NCI-H774 (cell line): Measurements from ENCODE around the gene VAMP2.

ENCODE experiments used
- DNase-seq: peaks from one replicate; lab custom pipeline; 2025; lab: John Stamatoyannopoulos, UW

The VAMP2 gene

DNA sequence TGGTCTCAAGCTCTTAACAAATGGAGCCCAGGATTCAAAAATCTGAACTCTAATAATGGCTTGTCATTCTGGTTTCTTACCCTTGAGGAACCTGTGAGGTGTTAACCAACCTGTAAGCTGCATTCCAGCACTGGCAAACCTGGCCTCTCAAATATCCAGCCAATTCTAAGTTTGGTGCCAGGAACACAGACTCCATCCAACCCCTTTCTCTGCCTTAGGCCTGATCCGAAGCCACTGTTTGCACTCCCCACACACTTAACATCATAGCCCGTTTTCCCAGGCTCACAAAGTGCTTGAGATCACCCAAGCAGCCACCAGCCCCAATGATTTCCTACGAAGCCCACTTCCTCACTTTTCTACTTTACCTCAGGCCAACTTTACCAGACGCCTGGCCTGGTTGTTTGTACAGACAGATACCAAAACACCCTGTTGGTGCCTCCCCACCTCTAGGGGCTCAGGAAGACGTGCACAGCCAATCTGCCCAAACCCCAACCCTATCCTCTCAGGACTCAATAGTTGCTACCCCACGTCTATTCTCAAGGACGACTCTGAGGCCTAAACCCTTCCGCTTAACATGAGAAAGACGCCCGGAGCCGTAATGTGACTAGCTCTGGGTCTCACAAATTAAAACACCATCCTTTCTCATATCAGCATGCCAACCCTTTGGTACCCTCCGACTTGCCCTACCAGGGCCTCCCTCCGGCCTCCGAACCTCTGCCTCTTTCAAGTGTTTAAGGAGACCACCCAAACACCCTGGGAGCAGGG lies 7.3 kb downstream of the VAMP2 start:
- no peak for DNase-seq

GRCh38 chr17:8154608-8155155 lies 8.1 kb downstream of the VAMP2 start:
- DNase-seq = no peak

GRCh38 chr17:8153957-8154607 lies 8.7 kb downstream of the VAMP2 start:
- peak; percentile 30 for DNase-seq

DNA sequence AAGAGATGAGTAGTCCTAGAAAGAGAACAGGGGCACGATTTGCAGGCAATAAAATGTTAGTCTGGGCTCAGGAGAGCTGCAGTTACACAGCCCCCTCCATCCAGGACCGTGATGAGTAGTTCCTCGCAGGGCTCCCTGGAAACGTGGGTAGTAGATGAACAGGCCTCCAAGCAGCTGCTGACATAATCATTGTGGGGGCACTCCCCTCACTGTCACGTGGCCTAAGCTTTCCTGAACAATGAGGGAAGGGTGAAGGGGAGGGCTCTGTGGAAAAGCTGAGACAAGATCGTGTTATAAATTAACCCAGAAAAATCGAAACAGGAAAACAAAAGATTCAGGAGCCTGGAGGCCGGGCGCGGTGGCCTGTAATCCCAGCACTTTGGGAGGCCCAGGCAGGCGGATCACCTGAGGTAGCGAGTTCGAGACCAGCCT lies 9.2 kb downstream of the VAMP2 start:
- DNase-seq = no peak

DNA sequence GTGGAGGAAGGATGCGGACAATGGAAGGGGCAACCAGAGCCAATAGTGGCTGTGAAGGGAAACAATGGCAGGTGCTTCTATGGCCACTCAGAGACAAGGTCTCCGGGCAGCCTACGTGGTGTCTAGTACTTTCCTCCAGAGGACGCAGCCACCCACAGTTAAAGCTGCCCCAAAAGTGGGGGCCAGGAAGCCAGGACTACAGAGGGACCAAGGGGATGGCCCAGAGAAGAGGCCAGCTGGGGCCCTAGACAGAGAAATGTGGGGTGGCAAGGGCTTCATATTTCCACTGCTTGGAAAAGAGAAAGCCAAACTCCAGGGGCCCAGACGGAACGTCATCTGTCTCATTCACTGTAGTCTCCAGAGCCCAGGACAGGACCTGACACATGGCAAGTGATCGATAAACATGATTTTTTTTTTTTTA lies 9.7 kb downstream of the VAMP2 start:
- DNase-seq = no peak

DNA sequence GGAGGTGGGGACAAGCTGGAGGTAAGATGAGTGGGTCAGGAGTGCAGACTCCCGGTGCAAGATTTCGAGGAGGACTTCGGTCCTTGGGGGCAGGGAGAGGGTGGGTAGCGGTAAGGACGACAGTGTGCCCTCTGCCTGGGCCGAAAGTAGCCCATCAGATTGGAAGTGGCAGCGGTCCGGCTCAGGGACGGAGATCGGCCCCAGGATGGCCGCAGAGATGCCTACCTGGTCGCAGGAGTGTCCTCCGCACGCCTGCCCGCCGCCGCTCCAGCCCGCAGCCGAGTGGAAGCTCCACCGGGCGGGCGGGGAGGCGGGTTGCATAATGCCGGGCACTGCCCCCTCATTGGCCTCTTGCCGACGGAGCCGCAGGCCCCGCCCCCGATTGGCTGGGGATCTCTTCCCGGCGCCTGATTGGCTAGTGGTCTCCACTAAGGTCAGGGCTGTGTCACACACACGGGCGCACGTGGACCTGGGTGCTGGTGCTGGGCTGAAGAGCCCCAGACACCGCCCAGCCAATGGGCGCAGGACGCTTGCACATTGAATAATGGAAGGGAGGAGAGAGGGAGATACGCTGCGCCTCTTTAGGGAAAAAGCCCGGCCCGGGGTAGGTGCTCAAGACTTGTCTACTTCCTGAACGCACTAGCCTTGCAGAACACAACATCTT lies 10.5 kb downstream of the VAMP2 start, which contains the start of gene PER1:
Gene PER1 (minus strand): TSS at position 293 of the 664 bp plus-strand sequence. CDS start 1,698 bp downstream, outside the sequence.
- peak; percentile 75 for DNase-seq

DNA sequence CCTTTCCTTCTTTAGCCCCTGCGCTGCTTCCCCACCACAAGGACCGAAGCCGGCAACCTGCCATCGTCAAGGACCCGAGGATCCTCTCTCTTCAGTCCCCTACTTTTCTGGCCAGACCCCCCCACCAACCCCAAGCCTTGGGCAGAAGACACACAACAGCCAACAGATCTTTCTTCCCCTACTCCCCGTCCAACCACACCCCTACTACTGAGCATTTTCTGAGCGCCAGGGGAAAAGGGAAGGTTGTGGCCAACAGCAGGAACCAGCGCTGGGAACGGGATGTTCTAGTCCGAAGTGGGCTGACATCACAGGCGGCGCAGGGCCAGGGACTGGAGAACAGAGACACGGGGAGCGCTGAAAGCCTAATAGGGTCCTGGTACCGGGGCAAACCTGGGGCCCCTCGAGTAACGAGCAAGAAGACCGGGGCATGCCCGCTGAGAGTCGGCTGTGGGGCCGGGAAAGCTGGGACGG lies 11.1 kb downstream of the VAMP2 start:
- no peak for DNase-seq

DNA sequence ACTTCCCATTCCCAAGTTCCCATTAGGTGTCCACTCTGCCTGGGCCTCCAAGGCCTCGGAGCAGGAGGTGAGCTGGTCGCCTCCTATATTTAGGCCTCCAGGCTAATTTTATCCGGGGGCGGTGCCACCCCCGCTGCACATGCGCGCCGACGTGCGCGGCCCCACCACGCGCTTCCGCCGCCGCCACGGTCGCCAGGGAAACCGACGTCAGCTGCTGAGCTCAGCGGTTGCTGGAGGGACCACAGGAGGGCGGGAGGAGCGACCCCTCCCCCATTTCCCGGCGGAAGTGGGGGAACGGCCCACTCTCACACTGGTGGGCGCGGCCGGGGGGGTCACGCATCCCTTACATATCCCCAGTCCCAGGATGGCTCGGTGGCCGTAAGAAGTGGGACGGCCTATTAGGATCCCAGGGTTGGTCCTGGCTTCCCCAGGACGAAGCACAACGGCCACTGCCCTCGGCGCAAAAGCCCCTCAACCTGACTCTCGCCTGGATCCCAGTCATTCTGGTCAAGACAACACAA lies 11.6 kb downstream of the VAMP2 start:
- peak; percentile 33 for DNase-seq

GRCh38 chr17:8150194-8151119 lies 12.3 kb downstream of the VAMP2 start:
- DNase-seq = no peak

GRCh38 chr17:8149419-8150193 lies 13.1 kb downstream of the VAMP2 start:
- no peak for DNase-seq

GRCh38 chr17:8148560-8148959 lies 14.2 kb downstream of the VAMP2 start:
- no peak for DNase-seq

GRCh38 chr17:8147805-8148404 lies 14.8 kb downstream of the VAMP2 start:
- no peak for DNase-seq

DNA sequence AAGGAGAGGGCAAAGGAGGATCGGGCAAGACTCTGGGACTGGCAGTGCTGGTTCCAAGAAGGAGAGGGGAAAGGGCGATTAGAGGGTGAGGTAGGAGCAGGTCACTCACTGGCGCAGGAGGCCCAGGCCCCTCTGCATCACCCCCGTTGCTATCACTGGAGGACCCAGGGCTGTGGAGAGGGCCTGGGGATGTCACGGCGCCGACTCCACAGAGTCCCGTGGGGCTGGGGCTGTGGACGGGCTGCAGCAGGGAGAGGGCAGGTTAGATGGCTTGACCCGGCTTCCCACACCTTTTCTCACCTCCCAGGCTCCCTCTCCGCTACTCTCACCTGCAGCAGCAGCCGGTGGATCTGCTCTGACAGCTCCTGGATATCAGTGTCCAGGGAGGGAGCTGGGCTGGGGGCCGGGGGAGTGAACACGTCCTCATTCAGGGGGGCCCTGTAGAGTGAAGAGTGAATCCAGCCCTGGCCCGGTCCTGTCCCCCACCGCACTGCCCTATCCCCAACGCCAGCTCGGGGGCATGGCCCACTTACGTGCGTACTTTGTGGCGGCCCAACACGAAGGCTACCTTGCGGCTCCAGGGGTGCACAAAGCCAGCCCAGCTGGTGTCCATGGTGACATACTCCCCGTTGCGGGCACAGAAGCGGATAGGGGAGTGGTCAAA lies 15.5 kb downstream of the VAMP2 start:
- no peak for DNase-seq

GRCh38 chr17:8146381-8147140 lies 16.2 kb downstream of the VAMP2 start:
- no peak for DNase-seq

- DNase-seq = no peak
Observed at GRCh38 chr17:8145811-8146210, 16.9 kb downstream of the VAMP2 start.

DNA sequence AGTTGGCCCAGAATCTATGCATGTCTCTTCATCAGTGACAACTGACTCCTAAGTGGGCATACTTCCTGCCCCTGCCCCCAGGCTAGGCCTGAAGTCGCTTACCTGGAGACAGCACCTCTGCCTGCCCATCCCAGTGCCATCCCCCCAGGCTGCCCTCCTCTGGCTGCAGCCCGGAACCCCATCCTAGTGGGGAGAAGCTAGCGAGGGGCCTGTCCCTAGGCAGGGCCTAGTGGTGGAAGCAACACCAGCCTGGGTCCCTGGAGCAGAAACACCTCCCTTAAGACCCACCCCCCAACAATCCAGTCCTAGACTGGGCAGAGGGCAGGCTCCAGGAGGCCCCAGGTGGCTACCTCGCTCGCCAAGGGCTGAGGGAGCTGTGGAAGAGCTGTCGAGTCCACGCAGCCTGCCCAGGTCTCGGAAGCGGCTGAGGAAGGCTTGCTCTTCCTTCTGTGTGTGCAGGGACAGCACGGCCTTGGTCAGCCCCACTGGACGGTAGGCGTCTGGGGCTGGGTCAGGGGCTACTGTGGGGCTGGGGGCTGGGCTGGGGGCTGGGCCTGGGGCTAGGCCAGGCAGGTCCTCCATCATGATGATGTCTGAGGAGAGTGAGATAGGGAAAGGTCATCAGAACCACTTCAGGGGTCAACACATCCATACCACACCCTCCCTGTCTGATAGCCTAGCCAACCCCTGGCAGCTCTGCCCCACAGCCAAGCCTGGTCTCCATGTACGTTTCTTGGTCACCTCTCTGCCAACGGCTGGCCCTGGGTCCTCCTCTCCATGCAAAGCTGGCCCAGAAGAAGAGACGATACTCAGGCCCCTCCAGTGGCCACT lies 18.1 kb downstream of the VAMP2 start:
- no peak for DNase-seq

DNA sequence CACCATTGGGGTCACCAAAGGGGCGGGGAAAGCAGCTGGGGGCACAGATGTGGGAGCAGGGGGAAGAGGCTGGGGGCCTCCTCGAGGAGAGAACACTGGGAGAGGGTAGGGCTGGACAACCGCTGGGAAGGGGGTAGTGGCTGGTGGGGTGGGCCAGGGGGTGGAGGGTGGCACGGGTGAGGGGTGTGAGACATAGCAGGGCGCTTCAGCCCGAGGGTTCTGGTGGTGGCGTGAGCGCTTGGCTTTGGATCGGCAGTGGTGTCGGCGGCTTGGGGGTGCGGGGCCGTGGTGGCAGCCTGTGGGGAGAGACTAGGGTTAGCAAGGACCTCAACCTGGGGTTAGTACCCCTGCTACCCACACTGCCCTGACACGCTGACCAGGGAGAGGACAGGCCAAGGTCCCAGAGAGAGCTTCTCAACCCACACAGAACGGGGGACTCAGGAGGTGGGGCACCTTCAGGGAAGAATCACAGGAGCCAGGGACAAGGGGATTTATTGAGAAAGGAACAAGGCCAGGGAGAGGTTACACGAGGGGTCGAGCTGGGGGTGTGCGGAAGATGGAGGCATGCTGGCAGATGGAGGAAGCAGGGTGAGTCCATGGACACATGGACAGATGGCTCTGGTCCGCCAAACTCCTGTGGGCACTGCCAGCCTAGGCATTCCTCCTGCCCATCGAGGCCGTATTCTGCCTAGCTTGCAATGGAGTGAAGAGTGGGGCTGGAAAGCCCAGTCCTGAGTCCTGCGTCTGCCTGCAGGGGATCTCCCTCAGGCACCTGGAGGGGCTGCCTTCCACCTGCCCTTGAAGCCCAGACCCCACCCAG lies 19.0 kb downstream of the VAMP2 start:
- no peak for DNase-seq
